Fibroblast of peridontal ligament (primary cell): ENCODE measurements around the gene BMPR1A.
"Not testable (repeated sequence)": the region's sequence is repeated elsewhere in the genome, so short reads cannot be mapped to it uniquely, and the experiment has no call there.

ENCODE experiments used
- DNase-seq: peaks from one replicate; pipeline ENCODE4 v3.0.0-alpha.2; 2010; ENCODE audit errors: extremely low read depth

The BMPR1A gene

GRCh38 chr10:86940076-86940475 is 183.7 kb downstream of the BMPR1A start:
- not testable (repeated sequence) for DNase-seq

GRCh38 chr10:86940677-86941076 is 184.3 kb downstream of the BMPR1A start:
- no peak for DNase-seq

GRCh38 chr10:86941426-86941825 is 185.0 kb downstream of the BMPR1A start:
- DNase-seq = no peak

GRCh38 chr10:86941991-86942421 is 185.6 kb downstream of the BMPR1A start:
- DNase-seq = no peak

GRCh38 chr10:86942441-86943315 is 186.3 kb downstream of the BMPR1A start:
- no peak for DNase-seq

- DNase-seq = no peak
These were observed 187.1 kb downstream of the BMPR1A start for GRCh38 chr10:86943316-86944030.

GRCh38 chr10:86944031-86944419 is 187.6 kb downstream of the BMPR1A start:
- no peak for DNase-seq

GRCh38 chr10:86944471-86944870 is 188.1 kb downstream of the BMPR1A start:
- DNase-seq = peak; percentile 35

- DNase-seq = no peak
These were observed 188.5 kb downstream of the BMPR1A start for GRCh38 chr10:86944907-86945306.

- no peak for DNase-seq
These were observed 189.2 kb downstream of the BMPR1A start for GRCh38 chr10:86945361-86946212.

- DNase-seq = no peak
These were observed 190.1 kb downstream of the BMPR1A start for GRCh38 chr10:86946213-86947155.

- not testable (repeated sequence) for DNase-seq
These were observed 191.4 kb downstream of the BMPR1A start for GRCh38 chr10:86947806-86948205.

GRCh38 chr10:86950349-86950748 is 193.9 kb downstream of the BMPR1A start:
- no peak for DNase-seq

- no peak for DNase-seq
These were observed 194.9 kb downstream of the BMPR1A start for GRCh38 chr10:86951184-86951761.

GRCh38 chr10:86952106-86952505 is 195.7 kb downstream of the BMPR1A start:
- no peak for DNase-seq

- DNase-seq = not testable (repeated sequence)
These were observed 196.3 kb downstream of the BMPR1A start for GRCh38 chr10:86952697-86953096.

- DNase-seq = no peak
These were observed 197.6 kb downstream of the BMPR1A start for GRCh38 chr10:86953747-86954680.

GRCh38 chr10:86954681-86955500 is 198.5 kb downstream of the BMPR1A start:
- DNase-seq = no peak
